Measurements from ENCODE around the gene SNRNP70. TPM values are rescaled to one million over a fixed set of nuclear protein-coding genes. Genes with fewer than 3 reads are reported as not detected.

SNRNP70 gene
- total and polyA plus RNA-seq, 10 of the 15 experiments (the other 5 are each of a cell fraction or from before 2014, with no cell fraction given): 2.7 to 453 (median 159) TPM

- 37% methylated on average over 11 of the region's 11 CpGs for WGBS (ENCODE audit: insufficient coverage, insufficient replicate concordance, low lambda C conversion rate, missing lambda C conversion rate)
- FAIRE-seq (no peak), ATAC-seq (no peak), DNase-seq (ENCODE audit: low read depth, low spot score) (no peak)
- Histone ChIP-seq H3K27me3 (replicated peaks in 1 of 2; ENCODE audit: control insufficient read depth in 2 of 2, insufficient read depth in 2 of 2, low read length in 1 of 2) (no peaks in the 10 kb centered on the region), H4K20me1 (ENCODE audit: control insufficient read depth, insufficient read depth) (0 out of 2 replicates have a peak, but pooled peaks cover 6% of the 10 kb centered on the region), H3K9ac (ENCODE audit: control insufficient read depth, insufficient read depth, low read length) (peak overlapping the region; percentile 90), H3K9me3 (replicated peaks; ENCODE audit: control insufficient read depth, insufficient read depth, low read length) (no peaks in the 10 kb centered on the region; the same call in 2 of the 3 replicates), H3K4me1 (ENCODE audit: control insufficient read depth, insufficient read depth, low read length) (peaks cover 4% of the 10 kb centered on the region; the same call in 1 of the 2 replicates), H3K27ac (ENCODE audit: control insufficient read depth, insufficient read depth) (peak overlapping the region; percentile 87; the same call in 1 of the 2 replicates), H3K4me3 (peak overlapping the region; percentile 89), H2AFZ (ENCODE audit: control insufficient read depth, low read depth, low read length) (no peak overlapping the region), H3K79me2 (ENCODE audit: control insufficient read depth, insufficient read depth, low read length) (peaks cover 41% of the 10 kb centered on the region), H3K36me3 (ENCODE audit: control insufficient read depth in 2 of 2, insufficient read depth in 2 of 2, low read length in 1 of 2) (peaks cover 12 to 23% of the 10 kb centered on the region in 2 experiments), H3K4me2 (ENCODE audit: control insufficient read depth, insufficient read depth) (peak overlapping the region; percentile 80)
- CTCF ChIA-PET: interaction anchor here (4.7 kb wide), 1 partner anchor 11 kb away, joined by 35 read pairs; no protein-coding TSS in a partner anchor
- BruUV-seq (replicated peaks): no TSS peak
- intact Hi-C loops (cut with micrococcal nuclease; ENCODE audit: unreplicated experiment): no loop called here
- POLR2A ChIA-PET: no interaction called here
- RAD21 ChIA-PET (ENCODE audit: unreplicated experiment): interaction anchor here (1.2 kb wide), 1 partner anchor 113 kb away, joined by 3 read pairs; no protein-coding TSS in a partner anchor
- SMC1A ChIA-PET (ENCODE audit: uncharacterized antibody, unreplicated experiment): no interaction called here
- in situ Hi-C loops (cut with MboI): no loop called here
- TF ChIP-seq YBX1 (IDR thresholded peaks at IDR 0.05) (no peak), ZZZ3 (IDR thresholded peaks at IDR 0.05; ENCODE audit: control insufficient read depth, insufficient read length, low read depth) (no peak), ZNF274 (IDR thresholded peaks at IDR 0.05; ENCODE audit: insufficient read depth, insufficient read length) (no peak), POLR2AphosphoS2 (IDR thresholded peaks at IDR 0.05; ENCODE audit: low read depth, low read length) (no peak), HCFC1 (IDR thresholded peaks at IDR 0.05; ENCODE audit: low read length) (no peak), CEBPZ (IDR thresholded peaks at IDR 0.05; ENCODE audit: low read depth, low read length) (no peak), TAF1 (IDR thresholded peaks at IDR 0.05; ENCODE audit: borderline replicate concordance, low read depth, low read length) (no peak), RFX5 (IDR thresholded peaks at IDR 0.05; ENCODE audit: low read depth, low read length) (no peak), POLR2AphosphoS5 (IDR thresholded peaks at IDR 0.05; ENCODE audit: low read length) (no peak), KAT2A (conservative IDR thresholded peaks at IDR 0.05; ENCODE audit: control insufficient read depth, low read depth, low read length) (no peak), BRCA1 (IDR thresholded peaks at IDR 0.05; ENCODE audit: low read depth, low read length) (no peak)
- TF ChIP-seq, protein P1, sequence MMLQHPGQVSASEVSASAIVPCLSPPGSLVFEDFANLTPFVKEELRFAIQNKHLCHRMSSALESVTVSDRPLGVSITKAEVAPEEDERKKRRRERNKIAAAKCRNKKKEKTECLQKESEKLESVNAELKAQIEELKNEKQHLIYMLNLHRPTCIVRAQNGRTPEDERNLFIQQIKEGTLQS (IDR thresholded peaks at IDR 0.05; ENCODE audit: borderline replicate concordance, extremely low read depth, low read depth, low read length): no peak
- TF ChIP-seq, protein P2, sequence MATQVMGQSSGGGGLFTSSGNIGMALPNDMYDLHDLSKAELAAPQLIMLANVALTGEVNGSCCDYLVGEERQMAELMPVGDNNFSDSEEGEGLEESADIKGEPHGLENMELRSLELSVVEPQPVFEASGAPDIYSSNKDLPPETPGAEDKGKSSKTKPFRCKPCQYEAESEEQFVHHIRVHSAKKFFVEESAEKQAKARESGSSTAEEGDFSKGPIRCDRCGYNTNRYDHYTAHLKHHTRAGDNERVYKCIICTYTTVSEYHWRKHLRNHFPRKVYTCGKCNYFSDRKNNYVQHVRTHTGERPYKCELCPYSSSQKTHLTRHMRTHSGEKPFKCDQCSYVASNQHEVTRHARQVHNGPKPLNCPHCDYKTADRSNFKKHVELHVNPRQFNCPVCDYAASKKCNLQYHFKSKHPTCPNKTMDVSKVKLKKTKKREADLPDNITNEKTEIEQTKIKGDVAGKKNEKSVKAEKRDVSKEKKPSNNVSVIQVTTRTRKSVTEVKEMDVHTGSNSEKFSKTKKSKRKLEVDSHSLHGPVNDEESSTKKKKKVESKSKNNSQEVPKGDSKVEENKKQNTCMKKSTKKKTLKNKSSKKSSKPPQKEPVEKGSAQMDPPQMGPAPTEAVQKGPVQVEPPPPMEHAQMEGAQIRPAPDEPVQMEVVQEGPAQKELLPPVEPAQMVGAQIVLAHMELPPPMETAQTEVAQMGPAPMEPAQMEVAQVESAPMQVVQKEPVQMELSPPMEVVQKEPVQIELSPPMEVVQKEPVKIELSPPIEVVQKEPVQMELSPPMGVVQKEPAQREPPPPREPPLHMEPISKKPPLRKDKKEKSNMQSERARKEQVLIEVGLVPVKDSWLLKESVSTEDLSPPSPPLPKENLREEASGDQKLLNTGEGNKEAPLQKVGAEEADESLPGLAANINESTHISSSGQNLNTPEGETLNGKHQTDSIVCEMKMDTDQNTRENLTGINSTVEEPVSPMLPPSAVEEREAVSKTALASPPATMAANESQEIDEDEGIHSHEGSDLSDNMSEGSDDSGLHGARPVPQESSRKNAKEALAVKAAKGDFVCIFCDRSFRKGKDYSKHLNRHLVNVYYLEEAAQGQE (IDR thresholded peaks at IDR 0.05; ENCODE audit: low read depth, low read length): no peak
- TF ChIP-seq, protein P3, sequence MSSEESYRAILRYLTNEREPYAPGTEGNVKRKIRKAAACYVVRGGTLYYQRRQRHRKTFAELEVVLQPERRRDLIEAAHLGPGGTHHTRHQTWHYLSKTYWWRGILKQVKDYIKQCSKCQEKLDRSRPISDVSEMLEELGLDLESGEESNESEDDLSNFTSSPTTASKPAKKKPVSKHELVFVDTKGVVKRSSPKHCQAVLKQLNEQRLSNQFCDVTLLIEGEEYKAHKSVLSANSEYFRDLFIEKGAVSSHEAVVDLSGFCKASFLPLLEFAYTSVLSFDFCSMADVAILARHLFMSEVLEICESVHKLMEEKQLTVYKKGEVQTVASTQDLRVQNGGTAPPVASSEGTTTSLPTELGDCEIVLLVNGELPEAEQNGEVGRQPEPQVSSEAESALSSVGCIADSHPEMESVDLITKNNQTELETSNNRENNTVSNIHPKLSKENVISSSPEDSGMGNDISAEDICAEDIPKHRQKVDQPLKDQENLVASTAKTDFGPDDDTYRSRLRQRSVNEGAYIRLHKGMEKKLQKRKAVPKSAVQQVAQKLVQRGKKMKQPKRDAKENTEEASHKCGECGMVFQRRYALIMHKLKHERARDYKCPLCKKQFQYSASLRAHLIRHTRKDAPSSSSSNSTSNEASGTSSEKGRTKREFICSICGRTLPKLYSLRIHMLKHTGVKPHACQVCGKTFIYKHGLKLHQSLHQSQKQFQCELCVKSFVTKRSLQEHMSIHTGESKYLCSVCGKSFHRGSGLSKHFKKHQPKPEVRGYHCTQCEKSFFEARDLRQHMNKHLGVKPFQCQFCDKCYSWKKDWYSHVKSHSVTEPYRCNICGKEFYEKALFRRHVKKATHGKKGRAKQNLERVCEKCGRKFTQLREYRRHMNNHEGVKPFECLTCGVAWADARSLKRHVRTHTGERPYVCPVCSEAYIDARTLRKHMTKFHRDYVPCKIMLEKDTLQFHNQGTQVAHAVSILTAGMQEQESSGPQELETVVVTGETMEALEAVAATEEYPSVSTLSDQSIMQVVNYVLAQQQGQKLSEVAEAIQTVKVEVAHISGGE (CRISPR knock-in tag; IDR thresholded peaks at IDR 0.05): no peak
Measured at GRCh38 chr19:49086296-49086695, 1.0 kb downstream of the SNRNP70 start.

Data from GM12878 (cell line).